Activated CD8-positive, alpha-beta T cell treated with anti-CD3 and anti-CD28 coated beads, Interleukin-2, amount 10 ng/mL, durations not matched to agents 7 days and 5 days (primary cell): ENCODE measurements around the gene AEN. TPM values are rescaled to one million over a fixed set of nuclear protein-coding genes. Genes with fewer than 3 reads are reported as not detected.

ENCODE experiments used
- ATAC-seq: fragments of 150-1000 bp; cut with Tn5 transposase; one replicate; pipeline ENCODE4 v1.10.0; 2021; ENCODE audit warnings: moderate library complexity
- CTCF ChIA-PET: fragments of 350-600 bp; sonication (Branson Sonifier 250); formaldehyde crosslinking; loops from one replicate; lab custom pipeline; 2021; ENCODE audit warnings: antibody characterized with exemption; lab: Charles Lee
- POLR2A ChIA-PET: fragments of 350-600 bp; sonication (Branson Sonifier 250); formaldehyde crosslinking; loops from one replicate; lab custom pipeline; 2021; ENCODE audit warnings: antibody characterized with exemption; lab: Charles Lee
- DNase-seq: peaks from one replicate; pipeline ENCODE4 v3.0.0-alpha.2; 2020
- H3K27ac Mint-ChIP-seq: one replicate; pipeline ENCODE4 v1.8.0; 2021; ENCODE audit warnings: mild to moderate bottlenecking, mixed read lengths
- H3K27me3 Mint-ChIP-seq: one replicate; pipeline ENCODE4 v1.8.0; 2021; ENCODE audit warnings: low read depth, mixed read lengths
- H3K36me3 Mint-ChIP-seq: one replicate; pipeline ENCODE4 v1.8.0; 2021; ENCODE audit warnings: low read depth, mixed read lengths
- H3K4me1 Mint-ChIP-seq: one replicate; pipeline ENCODE4 v1.8.0; 2021; ENCODE audit warnings: low read depth, mixed read lengths
- H3K4me3 Mint-ChIP-seq: one replicate; pipeline ENCODE4 v1.8.0; 2021; ENCODE audit warnings: mild to moderate bottlenecking, mixed read lengths
- H3K9me3 Mint-ChIP-seq: one replicate; pipeline ENCODE4 v1.8.0; 2022; ENCODE audit warnings: mixed read lengths; ENCODE audit not compliant: insufficient read depth
- total RNA-seq, 2 experiments: library from RNA; stranded (reverse); gene quantifications; one replicate each; pipeline ENCODE4 v1.2.3, GENCODE V29; 2021

Gene AEN
- 10 to 100 TPM; 52.6 to 53.2 TPM for total RNA-seq

- Mint-ChIP-seq H3K27ac (peak within 1 kb of the TSS; percentile 91), H3K9me3 (no peaks in the 10 kb centered on the region), H3K4me3 (peak within 1 kb of the TSS; percentile 94), H3K27me3 (peaks cover 4% of the 10 kb centered on the region), H3K36me3 (peaks cover 41% of the 10 kb centered on the region), H3K4me1 (peaks cover 46% of the 10 kb centered on the region)
- CTCF ChIA-PET = interaction anchor here (0.7 to 0.9 kb wide), 2 partner anchors 17 to 275 kb away, joined by 4 read pairs; partner anchors contain the start of genes HAPLN3 and ISG20
- POLR2A ChIA-PET = interaction anchor here (0.6 to 2.1 kb wide), 9 partner anchors 10 to 281 kb away, joined by 3 to 14 read pairs (median 7); partner anchors contain the start of genes HAPLN3, MRPL46 and MRPS11
- peak; percentile 96 for DNase-seq
- ATAC-seq = peak; percentile 91
Measured at GRCh38 chr15:88620995-88621772, at the start of gene AEN. TSS of gene AEN (plus strand) at chr15:88621340. CDS start at chr15:88626210, 4,870 bp downstream.

- DNase-seq (no peak), ATAC-seq (no peak)
- Mint-ChIP-seq H3K4me3 (no peak overlapping the region), H3K4me1 (no peaks in the 10 kb centered on the region), H3K9me3 (no peaks in the 10 kb centered on the region), H3K27ac (no peak overlapping the region), H3K27me3 (peaks cover 6% of the 10 kb centered on the region), H3K36me3 (no peaks in the 10 kb centered on the region)
- CTCF ChIA-PET = no interaction called here
- POLR2A ChIA-PET = no interaction called here
Measured at GRCh38 chr15:88571852-88572259, 49.3 kb upstream of the AEN start.

GRCh38 chr15:88574077-88574476 is 47.1 kb upstream of the AEN start:
- Mint-ChIP-seq H3K4me1 (no peaks in the 10 kb centered on the region), H3K36me3 (no peaks in the 10 kb centered on the region), H3K27ac (no peak overlapping the region), H3K9me3 (no peaks in the 10 kb centered on the region), H3K4me3 (no peak overlapping the region), H3K27me3 (peaks cover 6% of the 10 kb centered on the region)
- ChIA-PET CTCF (no interaction called here), POLR2A (no interaction called here)
- ATAC-seq (no peak), DNase-seq (no peak)

GRCh38 chr15:88574655-88575054 is 46.5 kb upstream of the AEN start:
- ATAC-seq (no peak), DNase-seq (no peak)
- H3K9me3 Mint-ChIP-seq = no peaks in the 10 kb centered on the region
- ChIA-PET CTCF (no interaction called here), POLR2A (no interaction called here)
- no peak overlapping the region for H3K27ac Mint-ChIP-seq
- no peaks in the 10 kb centered on the region for H3K4me1 Mint-ChIP-seq
- H3K36me3 Mint-ChIP-seq = no peaks in the 10 kb centered on the region
- H3K27me3 Mint-ChIP-seq = peaks cover 6% of the 10 kb centered on the region
- H3K4me3 Mint-ChIP-seq = no peak overlapping the region

- no peak for DNase-seq
- ATAC-seq = no peak
- H3K27ac Mint-ChIP-seq = no peak overlapping the region
- ChIA-PET CTCF (no interaction called here), POLR2A (no interaction called here)
- H3K4me3 Mint-ChIP-seq = no peak overlapping the region
- H3K36me3 Mint-ChIP-seq = no peaks in the 10 kb centered on the region
- peaks cover 3% of the 10 kb centered on the region for H3K27me3 Mint-ChIP-seq
- no peaks in the 10 kb centered on the region for H3K4me1 Mint-ChIP-seq
- H3K9me3 Mint-ChIP-seq = no peaks in the 10 kb centered on the region
Measured at GRCh38 chr15:88579322-88579721, 41.8 kb upstream of the AEN start.

- Mint-ChIP-seq H3K36me3 (no peaks in the 10 kb centered on the region), H3K27ac (no peak overlapping the region), H3K27me3 (peaks cover 2% of the 10 kb centered on the region), H3K4me3 (no peak overlapping the region), H3K4me1 (no peaks in the 10 kb centered on the region), H3K9me3 (no peaks in the 10 kb centered on the region)
- CTCF ChIA-PET = no interaction called here
- DNase-seq (no peak), ATAC-seq (no peak)
- POLR2A ChIA-PET = no interaction called here
Measured at GRCh38 chr15:88580532-88580931, 40.6 kb upstream of the AEN start.

- DNase-seq (no peak), ATAC-seq (no peak)
- ChIA-PET CTCF (no interaction called here), POLR2A (no interaction called here)
- no peak overlapping the region for H3K27ac Mint-ChIP-seq
- H3K9me3 Mint-ChIP-seq = no peaks in the 10 kb centered on the region
- H3K4me3 Mint-ChIP-seq = no peak overlapping the region
- no peaks in the 10 kb centered on the region for H3K36me3 Mint-ChIP-seq
- no peaks in the 10 kb centered on the region for H3K4me1 Mint-ChIP-seq
- H3K27me3 Mint-ChIP-seq = peaks cover 11% of the 10 kb centered on the region
Measured at GRCh38 chr15:88586401-88587162, 34.6 kb upstream of the AEN start.

GRCh38 chr15:88590759-88591158 is 30.4 kb upstream of the AEN start:
- CTCF ChIA-PET = no interaction called here
- ATAC-seq (no peak), DNase-seq (no peak)
- POLR2A ChIA-PET = no interaction called here
- Mint-ChIP-seq H3K27me3 (peaks cover 12% of the 10 kb centered on the region), H3K4me1 (no peaks in the 10 kb centered on the region), H3K27ac (no peak overlapping the region), H3K9me3 (no peaks in the 10 kb centered on the region), H3K4me3 (no peak overlapping the region), H3K36me3 (no peaks in the 10 kb centered on the region)

- Mint-ChIP-seq H3K27ac (no peak overlapping the region), H3K27me3 (peaks cover 11% of the 10 kb centered on the region), H3K4me1 (no peaks in the 10 kb centered on the region), H3K9me3 (no peaks in the 10 kb centered on the region), H3K36me3 (no peaks in the 10 kb centered on the region), H3K4me3 (no peak overlapping the region)
- ChIA-PET CTCF (no interaction called here), POLR2A (no interaction called here)
- ATAC-seq (no peak), DNase-seq (no peak)
Measured at GRCh38 chr15:88591384-88591783, 29.8 kb upstream of the AEN start.

GRCh38 chr15:88603885-88604284 is 17.3 kb upstream of the AEN start:
- peaks cover 57% of the 10 kb centered on the region for H3K27me3 Mint-ChIP-seq
- peaks cover 2% of the 10 kb centered on the region for H3K36me3 Mint-ChIP-seq
- ATAC-seq (no peak), DNase-seq (no peak)
- no peak overlapping the region for H3K27ac Mint-ChIP-seq
- ChIA-PET CTCF (no interaction called here), POLR2A (no interaction called here)
- no peaks in the 10 kb centered on the region for H3K9me3 Mint-ChIP-seq
- peaks cover 14% of the 10 kb centered on the region for H3K4me1 Mint-ChIP-seq
- no peak overlapping the region for H3K4me3 Mint-ChIP-seq

- CTCF ChIA-PET = no interaction called here
- H3K4me3 Mint-ChIP-seq = no peak overlapping the region
Measured at GRCh38 chr15:88604381-88605188, 16.6 kb upstream of the AEN start.

More at GRCh38 chr15:88604381-88605188, 16.6 kb upstream of the AEN start:
- Mint-ChIP-seq H3K27me3 (peaks cover 64% of the 10 kb centered on the region), H3K4me1 (peaks cover 14% of the 10 kb centered on the region), H3K27ac (no peak overlapping the region), H3K36me3 (peaks cover 2% of the 10 kb centered on the region), H3K9me3 (no peaks in the 10 kb centered on the region)
- ATAC-seq (no peak), DNase-seq (no peak)
- POLR2A ChIA-PET = no interaction called here
